Pons (tissue), 1 donor: ENCODE results near the gene MED25.
"Not testable (repeated sequence)": the region's sequence is repeated elsewhere in the genome, so short reads cannot be mapped to it uniquely, and the experiment has no call there.

Experiments
- DNase-seq: peaks from one replicate; pipeline ENCODE4 v3.0.0-alpha.2; 2016; ENCODE audit warnings: low spot score

The MED25 gene

DNA sequence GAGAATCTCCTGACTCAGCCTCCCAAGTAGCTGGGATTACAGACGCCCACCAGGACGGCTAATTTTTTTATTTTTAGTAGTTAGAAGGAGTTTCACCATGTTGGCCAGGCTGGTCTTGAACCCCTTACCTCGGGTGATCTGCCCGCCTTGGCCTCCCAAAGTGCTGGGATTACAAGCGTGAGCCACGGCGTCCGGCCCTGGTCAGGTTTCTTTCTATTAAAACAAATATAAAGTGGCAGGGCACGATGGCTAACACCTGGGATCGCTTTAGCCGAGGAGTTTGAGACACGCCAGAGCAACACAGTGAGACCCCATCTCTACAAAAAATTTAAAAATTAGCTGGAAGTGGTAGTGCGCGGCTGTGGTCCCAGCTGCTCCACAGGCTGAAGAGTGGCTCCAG is 1.5 kb upstream of the MED25 start:
- no peak for DNase-seq

DNA sequence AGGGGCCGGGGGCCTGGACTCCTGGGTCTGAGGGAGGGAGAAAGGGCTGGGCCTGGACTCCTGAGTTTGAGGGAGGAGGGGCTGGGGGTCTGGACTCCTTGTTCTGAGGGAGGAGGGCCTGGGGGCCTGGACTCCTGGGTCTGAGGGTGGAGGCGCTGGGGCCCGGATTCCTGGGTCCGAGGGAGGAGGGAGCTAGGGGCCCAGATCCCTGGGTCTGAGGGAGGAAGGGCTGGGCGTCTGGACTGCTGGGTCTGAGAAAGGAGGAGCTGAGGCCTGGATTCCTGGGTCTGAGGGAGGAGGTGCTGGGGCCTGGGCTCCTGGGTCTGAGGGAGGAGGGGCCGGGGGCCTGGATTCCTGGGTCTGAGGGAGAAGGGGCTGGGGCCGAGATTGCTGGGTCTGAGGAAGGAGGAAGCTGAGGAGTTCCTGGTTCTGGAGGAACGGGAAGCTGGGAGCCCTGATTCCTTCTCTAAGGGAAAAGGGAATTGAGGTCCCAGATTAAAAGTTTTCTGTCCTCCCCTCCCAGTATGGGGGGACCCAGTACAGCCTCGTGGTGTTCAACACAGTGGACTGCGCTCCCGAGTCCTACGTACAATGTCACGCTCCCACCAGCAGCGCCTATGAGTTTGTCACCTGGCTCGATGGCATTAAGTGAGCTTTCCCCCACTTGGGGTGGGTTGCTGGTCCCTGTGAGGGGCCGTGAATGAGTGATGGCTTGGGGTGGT is 721 bp downstream of the MED25 start:
- no peak for DNase-seq

DNA sequence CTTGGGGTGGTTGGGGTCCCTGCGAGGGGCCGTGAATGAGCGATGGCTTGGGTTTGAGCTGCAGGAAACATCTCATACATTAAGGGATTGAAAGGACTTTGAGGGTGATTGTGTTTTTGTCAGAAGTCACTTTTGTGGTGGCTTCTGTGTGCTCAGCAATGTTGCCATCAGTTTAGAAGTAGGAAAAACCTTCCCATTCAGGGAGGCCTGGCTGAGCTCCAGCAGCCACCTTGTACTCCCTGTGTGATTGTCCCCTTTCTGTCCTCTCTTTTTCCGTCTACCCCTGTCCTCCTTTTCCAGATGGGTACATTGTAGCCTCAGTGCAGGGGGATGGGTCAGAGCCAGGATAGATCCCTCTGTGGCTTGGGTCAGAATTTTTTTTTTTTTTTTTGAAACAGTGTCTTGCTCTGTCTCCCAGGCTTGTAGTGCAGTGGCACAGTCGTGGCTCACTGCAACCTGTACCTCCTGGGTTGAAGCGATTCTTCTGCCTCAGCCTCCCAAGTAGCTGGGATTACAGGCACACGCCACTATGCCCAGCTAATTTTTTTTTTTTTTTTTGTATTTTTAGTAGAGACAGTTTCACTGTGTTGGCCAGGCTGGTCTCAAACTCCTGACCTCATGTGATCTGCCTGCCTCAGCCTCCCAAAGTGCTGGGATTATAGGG is 1.5 kb downstream of the MED25 start:
- not testable (repeated sequence) for DNase-seq

DNA sequence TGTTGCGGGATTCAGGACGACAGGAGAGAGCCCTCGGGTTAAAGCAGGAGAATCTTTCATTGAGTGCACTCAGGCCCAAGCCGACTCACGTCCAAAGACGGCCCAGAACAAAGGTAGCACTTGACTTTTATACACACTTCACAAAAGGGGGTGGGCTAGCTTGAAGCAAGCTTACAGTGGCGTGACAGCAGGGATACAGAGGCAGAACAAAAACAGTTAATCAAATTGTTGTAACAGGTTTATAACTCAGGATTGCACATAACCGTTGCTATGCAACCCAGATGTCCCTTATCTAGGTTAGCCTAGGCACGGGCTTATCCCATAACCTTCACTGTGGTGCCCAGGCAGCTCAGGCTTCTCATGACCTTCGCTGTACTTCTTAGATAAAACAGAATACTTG is 2.0 kb downstream of the MED25 start:
- no peak for DNase-seq

DNA sequence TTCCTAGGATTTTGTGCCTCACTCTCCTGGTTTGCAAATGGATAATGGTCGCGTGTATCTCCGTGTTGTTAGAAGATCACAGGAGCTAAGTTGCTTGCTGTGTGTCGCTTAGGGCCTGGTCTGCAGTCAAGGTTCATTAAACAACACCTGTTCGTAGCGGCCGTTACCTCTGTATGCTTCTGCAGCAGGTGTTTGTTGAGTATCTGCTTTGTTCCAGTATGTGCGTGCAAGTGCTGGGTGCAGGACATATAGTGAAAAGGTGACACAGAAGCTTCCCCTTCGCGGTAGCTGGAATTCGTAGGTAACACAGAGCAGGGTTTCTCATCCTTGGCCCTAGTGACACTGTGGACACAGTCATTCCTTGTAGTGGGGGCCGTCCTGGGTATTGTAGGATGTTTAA is 5.4 kb downstream of the MED25 start:
- no peak for DNase-seq

DNA sequence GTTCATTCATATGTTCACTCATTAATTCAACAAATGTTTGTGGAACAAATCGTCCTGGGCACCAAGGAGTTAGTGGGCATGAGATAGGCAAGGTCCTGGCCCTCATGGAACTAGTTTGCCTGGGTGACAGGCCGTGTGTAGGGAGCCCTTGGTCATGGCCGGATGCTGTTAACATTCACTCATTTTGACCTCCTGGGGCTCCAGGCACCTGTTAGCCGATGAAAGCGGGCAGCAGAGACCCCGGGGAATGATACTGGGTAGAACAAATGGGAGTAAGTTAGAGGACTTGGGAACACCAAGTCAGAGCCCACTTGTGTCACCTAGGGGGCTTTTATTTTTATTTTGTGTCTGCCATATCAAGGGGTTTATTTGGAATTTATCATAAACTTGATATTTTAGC is 6.6 kb downstream of the MED25 start:
- no peak for DNase-seq

DNA sequence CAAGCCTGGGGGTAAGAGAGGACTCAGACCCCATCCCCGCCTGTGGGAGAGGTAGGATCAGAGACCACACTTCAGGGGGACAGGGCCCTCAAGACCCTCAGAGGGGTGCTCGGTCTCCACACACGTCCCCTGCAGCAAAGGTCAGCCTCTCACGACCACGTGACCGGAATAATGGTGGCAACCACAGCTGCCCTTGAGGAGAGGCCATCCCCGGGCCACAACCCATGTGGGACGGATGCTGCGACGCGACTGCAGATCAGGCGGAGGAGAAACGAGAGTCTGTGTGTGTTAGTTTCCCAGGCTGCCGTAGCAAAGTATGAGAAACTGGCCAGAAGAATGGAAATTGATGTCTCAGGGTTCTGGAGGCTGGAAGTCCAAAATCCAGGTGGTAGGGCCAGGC is 8.9 kb downstream of the MED25 start:
- DNase-seq = no peak

DNA sequence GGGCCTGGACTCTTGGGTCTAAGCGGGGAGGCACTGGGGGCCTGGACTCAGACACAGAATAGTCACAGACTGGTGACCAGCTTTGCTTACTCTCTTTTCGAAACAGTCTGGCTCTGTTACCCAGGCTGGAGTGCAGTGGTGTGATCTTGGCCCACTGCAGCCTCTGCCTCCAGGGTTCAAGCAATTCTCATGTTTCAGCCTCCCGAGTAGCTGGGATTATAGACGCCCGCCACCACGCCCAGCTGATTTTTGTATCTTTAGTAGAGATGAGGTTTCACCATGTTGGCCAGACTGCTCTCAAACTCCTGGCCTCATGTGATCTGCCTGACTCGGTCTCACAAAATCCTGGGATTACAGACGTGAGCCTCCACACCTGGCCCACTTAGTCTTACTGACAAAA is 11.1 kb downstream of the MED25 start:
- no peak for DNase-seq

DNA sequence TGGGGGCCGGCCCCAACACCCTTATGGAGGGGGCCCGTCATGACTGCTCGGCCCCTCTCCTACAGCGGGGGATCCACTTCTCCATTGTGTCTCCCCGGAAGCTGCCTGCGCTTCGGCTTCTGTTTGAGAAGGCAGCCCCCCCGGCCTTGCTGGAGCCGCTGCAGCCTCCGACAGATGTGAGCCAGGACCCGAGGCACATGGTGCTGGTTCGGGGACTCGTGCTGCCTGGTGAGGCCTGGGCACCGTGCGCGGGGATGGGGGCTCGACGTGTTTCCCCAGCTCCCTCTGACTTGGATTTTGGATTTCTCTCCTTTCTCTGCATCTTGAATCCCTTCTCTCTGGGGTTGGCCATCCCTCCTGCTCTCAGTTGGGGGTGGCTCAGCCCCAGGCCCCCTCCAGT is 11.6 kb downstream of the MED25 start:
- DNase-seq = no peak

DNA sequence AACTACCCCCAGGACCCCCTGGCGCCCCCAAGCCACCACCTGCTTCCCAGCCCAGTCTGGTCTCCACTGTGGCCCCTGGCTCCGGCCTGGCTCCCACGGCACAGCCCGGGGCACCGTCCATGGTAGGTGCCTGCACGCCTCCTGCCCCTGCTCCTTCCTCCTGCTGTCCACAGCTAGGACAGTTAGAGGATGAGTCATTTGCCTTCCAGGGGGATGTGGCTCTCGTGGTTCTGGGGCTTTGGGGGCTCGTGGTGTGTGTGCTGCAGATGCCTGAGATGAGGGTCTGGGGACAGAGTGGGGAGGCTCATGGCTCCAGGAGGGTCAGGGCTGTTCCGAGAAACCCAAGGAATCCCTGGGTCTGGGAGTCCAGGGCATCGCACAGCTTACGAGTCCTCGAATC is 12.7 kb downstream of the MED25 start:
- no peak for DNase-seq

DNA sequence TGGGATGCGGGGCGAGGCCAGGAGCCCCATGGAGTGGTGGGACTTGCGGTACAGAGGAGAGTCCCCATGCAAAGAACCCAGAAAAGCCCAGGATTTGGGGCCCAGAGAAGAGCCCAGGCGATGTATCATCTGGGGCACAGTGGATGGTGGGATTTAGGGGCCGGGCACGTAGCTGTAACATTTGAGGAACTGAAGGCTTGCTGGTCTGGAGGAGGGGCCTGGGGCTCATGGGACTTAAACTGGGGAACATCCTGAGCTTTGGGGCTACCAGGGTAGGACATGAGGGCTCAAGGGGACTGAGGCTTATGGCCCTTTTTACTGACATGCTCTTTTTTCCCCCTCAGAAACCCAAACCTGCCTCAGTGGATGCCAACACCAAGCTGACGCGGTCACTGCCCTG is 13.5 kb downstream of the MED25 start:
- DNase-seq = no peak

DNA sequence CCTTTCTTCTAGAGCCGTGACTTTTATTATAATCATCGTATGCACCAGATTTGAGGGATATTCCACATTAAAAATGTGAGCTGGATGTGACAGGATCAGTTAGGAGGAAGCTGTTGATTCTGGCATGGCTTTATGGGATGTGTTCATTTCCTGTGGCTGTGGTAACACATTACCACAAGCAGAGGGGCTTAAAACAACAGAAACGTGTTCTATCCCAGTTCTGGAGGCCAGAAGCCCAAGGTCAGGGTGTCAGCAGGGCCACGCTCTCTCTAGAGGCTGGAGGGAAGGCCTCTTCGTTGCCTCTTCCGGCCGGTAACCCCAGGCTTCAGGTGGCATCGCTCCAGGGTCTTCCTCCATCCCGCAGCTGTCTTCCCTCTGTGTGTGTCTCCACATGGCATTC is 14.5 kb downstream of the MED25 start:
- no peak for DNase-seq

DNA sequence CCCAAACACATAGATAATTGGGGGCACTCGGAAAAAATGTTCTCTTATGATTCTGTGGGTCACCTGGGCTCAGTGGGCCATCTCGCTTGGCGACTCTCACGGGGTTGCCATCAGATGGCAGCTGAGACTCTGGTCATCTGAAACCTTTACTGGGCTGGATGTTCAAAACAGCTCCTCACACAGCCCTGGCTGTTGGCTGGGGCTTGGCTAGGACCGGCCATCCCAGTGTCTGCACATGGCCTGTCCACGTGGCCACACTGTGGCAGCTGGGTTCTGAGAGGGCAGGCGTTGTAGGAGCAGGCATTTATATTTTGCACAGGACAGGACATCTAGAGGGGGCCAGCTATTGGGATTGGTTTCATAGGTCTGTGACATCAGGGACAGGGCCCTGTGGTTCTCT is 15.5 kb downstream of the MED25 start:
- no peak for DNase-seq

DNA sequence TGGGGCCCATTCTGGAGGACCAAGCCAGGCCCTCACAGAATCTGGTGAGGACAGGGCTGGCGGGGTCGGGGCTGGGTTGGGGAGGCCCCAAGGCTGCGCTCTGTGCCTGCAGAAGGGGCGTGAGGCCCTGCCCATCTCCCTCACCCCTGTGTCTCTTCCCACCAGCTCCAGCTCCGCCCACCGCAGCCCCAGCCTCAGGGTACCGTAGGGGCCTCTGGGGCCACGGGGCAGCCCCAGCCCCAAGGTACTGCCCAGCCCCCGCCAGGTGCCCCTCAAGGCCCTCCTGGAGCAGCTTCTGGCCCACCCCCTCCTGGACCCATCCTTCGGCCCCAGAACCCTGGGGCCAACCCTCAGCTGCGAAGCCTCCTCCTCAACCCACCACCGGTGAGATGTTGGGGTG is 17.5 kb downstream of the MED25 start:
- no peak for DNase-seq

DNA sequence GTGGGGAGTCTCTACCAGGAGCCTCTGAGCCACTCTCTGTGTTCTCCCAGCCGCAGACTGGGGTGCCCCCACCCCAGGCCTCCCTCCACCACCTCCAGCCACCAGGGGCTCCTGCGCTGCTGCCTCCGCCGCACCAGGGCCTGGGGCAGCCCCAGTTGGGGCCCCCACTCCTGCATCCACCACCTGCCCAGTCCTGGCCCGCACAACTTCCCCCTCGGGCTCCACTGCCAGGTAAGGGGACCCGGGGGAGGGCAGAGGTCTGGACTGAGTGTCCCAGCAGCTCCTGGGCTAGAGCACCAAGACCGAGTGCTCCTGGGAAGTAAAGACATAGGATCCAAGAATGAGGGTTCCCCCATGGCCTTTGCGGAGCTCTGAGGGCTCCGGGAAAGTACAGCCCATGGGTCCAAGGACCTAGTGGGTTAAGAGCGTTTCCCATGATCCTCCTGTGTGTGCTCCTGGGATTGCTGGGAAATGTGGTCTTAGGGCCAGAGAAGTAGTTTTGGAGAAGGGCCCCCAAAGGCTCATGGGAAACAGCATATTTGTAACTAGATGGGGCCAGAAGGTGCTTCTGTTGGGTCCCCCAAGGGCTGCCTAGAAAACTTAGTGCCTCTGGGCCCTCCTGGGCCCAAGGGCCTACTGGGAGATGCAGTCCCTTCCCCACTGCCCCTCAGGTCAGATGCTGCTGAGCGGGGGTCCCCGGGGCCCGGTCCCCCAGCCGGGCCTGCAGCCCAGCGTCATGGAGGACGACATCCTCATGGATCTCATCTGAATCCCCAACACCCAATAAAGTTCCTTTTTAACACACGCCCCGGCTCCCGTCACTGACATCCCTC is 18.3 kb downstream of the MED25 start:
- DNase-seq = no peak

DNA sequence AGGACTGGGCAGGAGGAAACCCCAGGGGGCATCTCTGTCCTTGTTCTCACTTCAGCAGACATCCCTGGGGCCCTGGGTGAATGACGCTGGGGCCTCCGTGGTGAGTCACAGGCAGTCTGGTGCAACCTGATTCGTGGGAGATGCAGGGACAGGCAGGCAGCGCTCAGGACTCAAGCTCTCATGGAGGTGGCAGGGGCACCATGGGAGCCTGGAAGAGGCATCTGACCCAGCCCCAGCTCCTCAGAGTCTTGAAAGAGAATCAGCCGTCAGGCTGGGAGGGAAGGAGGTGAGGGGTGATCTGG is 18.9 kb downstream of the MED25 start:
- no peak for DNase-seq

DNA sequence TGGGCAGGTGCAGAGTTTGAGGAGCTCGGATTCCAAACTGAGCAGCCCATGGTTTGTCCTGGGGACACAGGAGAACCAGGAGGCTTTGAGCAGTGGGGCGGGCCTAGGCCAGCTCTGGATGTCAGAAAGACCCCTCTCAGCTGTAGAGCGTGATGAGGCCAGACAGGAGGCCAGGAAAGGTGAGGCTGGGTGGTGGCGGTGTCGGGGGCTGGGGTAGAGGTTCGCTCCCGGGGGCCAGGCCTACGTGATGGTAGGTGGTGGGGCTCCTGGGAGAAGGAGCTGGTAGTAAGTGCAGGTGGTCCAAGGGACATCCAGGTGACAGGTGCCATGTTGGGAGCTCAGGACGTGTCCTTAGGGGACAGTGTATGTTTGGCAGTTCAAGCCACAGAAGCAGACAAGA is 19.3 kb downstream of the MED25 start:
- no peak for DNase-seq

DNA sequence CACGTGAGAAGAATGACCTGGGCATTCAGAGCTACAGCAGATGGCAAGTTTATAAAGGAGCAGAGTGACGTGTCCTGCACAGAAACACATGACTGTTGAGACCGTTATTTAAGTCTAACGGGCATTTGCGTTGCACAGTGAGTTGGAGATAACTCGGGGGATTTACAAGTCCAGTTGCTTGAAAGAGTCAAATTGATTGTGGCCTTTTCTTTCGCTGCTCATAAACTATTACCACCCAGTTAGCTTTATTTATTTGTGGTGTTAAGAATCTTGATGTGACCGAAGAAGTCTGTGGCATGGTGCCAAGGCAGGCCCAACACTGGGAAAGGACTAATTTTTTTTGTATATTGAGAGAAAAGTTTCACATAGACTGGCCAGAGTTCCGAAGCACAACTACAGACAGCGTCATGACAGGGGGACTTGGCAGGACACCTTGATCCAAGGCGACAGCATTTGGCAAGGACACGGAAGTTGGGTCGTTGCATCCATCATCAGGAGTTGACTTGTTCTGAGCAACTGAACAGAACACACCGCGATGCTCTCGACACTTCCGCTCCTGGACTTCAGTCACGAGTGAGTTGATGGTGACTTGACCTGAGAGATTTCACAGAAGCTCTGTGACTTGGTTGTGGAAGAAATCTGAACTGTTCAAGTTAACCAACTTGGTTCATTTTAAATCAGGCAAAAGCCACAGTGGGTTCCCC is 20.9 kb downstream of the MED25 start:
- no peak for DNase-seq

DNA sequence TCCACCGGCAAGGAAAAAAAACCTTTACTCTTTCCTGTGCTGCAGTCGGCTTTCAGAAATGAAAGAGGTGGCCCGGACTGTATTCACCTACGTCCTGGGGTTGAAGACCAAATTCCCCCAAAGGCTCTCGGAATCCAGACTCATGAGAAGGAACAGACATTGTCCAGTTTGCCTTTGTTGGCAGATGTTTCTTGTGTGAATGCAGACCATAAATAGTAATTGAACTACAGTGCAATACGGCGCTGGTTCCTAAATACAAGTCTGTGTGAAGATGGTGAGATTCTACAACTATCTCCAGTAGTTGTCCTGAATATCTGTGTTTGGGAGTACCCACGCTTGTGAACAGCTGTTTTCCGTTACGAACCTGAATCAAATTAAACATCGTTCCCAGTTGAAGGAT is 21.6 kb downstream of the MED25 start:
- no peak for DNase-seq

DNA sequence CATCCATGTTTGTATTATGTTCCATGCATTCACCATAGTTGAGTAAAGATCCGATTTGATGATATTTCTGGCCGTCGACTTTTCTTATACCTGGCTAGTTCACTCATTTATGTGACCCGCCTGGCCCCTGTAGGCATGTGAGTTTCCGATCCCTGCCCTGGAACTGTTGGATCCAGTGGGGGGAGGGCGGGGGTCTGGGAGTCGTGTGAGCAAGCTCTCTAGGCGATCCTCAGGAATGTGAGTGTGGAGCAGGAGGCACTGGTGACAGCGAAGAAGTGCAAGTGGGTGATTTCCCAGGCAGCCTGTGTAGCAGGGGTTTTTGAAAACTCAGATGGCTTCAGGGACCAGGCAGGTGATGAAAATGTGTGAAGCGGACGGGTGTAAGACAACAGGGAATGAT is 22.2 kb downstream of the MED25 start:
- DNase-seq = no peak

DNA sequence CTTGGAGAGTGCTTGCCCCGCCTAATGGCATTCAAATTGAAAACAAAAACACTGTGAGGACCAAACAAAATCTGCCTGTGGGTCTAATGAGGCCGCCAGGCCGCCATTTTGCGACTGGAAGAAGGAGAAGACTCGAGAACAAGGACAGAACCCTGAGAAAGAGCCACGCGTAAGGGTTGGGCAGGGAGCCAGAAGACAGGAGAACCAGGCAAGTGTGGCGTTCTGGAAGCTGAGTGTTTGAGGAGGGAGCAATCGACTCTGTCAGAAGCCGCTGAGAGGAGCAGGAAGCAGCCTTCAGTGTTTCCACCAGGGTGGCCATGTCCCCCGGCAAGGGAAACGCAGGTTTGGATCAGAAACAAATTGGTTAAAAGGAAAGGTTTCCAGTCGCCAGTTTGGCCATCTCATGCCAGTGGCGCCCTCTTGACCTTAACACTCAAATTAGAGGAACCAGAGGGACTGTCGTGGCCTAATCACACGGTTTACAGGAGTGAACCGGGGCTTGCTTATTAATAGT is 22.7 kb downstream of the MED25 start:
- DNase-seq = no peak

DNA sequence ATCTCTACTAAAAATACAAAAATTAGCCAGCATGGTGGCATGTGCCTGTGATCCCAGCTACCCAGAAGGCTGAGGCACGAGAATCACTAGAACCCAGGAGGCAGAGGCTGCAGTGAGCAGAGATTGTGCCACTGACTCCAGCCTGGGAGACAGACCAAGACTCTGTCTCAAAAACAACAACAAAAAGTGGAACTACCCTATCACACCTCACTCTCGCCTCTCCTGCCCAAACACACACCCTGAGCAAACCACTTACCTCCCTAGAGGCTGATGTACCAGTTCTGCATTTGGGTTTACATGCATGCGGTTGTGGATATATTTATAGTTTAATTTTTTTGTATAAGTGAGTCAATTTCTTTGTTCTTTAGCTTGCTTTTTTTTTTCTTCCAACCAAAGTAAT is 25.2 kb downstream of the MED25 start:
- no peak for DNase-seq
